B cell (primary cell): ENCODE measurements around the gene RAB30. TPM values are rescaled to one million over a fixed set of nuclear protein-coding genes. Genes with fewer than 3 reads are reported as not detected.
A peak's percentile ranks its signal among the peaks of the same experiment; 100 is the strongest.

Experiments
- ATAC-seq: fragments of 200-7000 bp; cut with Tn5 transposase; one replicate; pipeline ENCODE4 v1.10.0; 2021; ENCODE audit warnings: low read depth, mild to moderate bottlenecking, moderate number of reproducible peaks, moderate library complexity
- CTCF ChIA-PET: fragments of 350-600 bp; sonication (Branson Sonifier 250); formaldehyde crosslinking; loops from one replicate; lab custom pipeline; 2021; ENCODE audit warnings: antibody characterized with exemption, inconsistent platforms; lab: Charles Lee
- POLR2A ChIA-PET: fragments of 350-600 bp; sonication (Branson Sonifier 250); formaldehyde crosslinking; loops from one replicate; lab custom pipeline; 2021; ENCODE audit warnings: antibody characterized with exemption; lab: Charles Lee
- DNase-seq: peaks from one replicate; pipeline ENCODE4 v3.0.0; 2013
- H2AFZ ChIP-seq: 2 replicates; pipeline ENCODE4 v1.6.1; 2012; ENCODE audit warnings: mild to moderate bottlenecking, low read depth, low read length; ENCODE audit not compliant: insufficient read depth, poor library complexity, severe bottlenecking
- H3K27ac ChIP-seq, 2 donors: 1 replicate in 1 of 2; 2 replicates in 1 of 2; pipeline ENCODE4 v1.5.1; 2012 to 2013; ENCODE audit warnings: low read length in 2 of 2, mild to moderate bottlenecking in 2 of 2, moderate library complexity in 1 of 2
- H3K27me3 ChIP-seq, 4 experiments: fragments of 200-600 bp in 1 of 4; sonication (generic) in 1 of 4; replicated peaks in 1 of 4; 1 replicate in 2 of 4; 2 replicates in 2 of 4; pipeline versions ENCODE4 v1.6.1 to v1.7.0; 2013 to 2016; ENCODE audit warnings: low read length in 3 of 4, mild to moderate bottlenecking in 2 of 4, mixed read lengths in 1 of 4, moderate library complexity in 1 of 4; ENCODE audit not compliant: insufficient read depth in 4 of 4, control insufficient read depth in 3 of 4; ENCODE audit errors: control extremely low read depth in 1 of 4
- H3K36me3 ChIP-seq, 2 experiments: replicated peaks in 1 of 2; 1 replicate in 1 of 2; 2 replicates in 1 of 2; pipeline versions ENCODE4 v1.6.1 to v1.7.1; 2013; ENCODE audit warnings: low read length in 1 of 2; ENCODE audit not compliant: insufficient read depth in 2 of 2, control insufficient read depth in 1 of 2; ENCODE audit errors: control extremely low read depth in 1 of 2, extremely low read depth in 1 of 2
- H3K4me1 ChIP-seq, 2 donors: fragments of 200-600 bp in 1 of 2; sonication (generic) in 1 of 2; 1 replicate in 1 of 2; 2 replicates in 1 of 2; pipeline versions ENCODE4 v1.5.1 to v1.6.1; 2013 to 2017; ENCODE audit warnings: low read length in 2 of 2; ENCODE audit not compliant: control insufficient read depth in 2 of 2, insufficient read depth in 2 of 2
- H3K4me2 ChIP-seq: replicated peaks from 2 replicates; pipeline ENCODE3; 2012; ENCODE audit warnings: mild to moderate bottlenecking, low read depth, low read length; ENCODE audit not compliant: poor library complexity, severe bottlenecking
- H3K4me3 ChIP-seq, 5 experiments: fragments of 200-600 bp in 1 of 5; sonication (generic) in 1 of 5; 1 replicate in 3 of 5; 2 replicates in 2 of 5; pipeline versions ENCODE4 v1.5.1 to v1.7.0; 2011 to 2016; ENCODE audit warnings: low read length in 4 of 5, mild to moderate bottlenecking in 4 of 5, low read depth in 2 of 5, control low read depth in 1 of 5, moderate library complexity in 1 of 5; ENCODE audit not compliant: insufficient read depth in 1 of 5; ENCODE audit errors: control extremely low read depth in 1 of 5, extremely low read depth in 1 of 5
- H3K79me2 ChIP-seq: fragments of 200-600 bp; sonication (generic); one replicate; pipeline ENCODE4 v1.6.0; 2016; ENCODE audit warnings: low read length; ENCODE audit not compliant: control insufficient read depth, insufficient read depth
- H3K9ac ChIP-seq: fragments of 200-600 bp; sonication (generic); 2 replicates; pipeline ENCODE4 v1.6.1; 2017; ENCODE audit warnings: mild to moderate bottlenecking, low read length, moderate library complexity
- H3K9me3 ChIP-seq, 3 donors: one replicate each; pipeline versions ENCODE4 v1.6.1 to v1.7.1; 2013; ENCODE audit warnings: low read length in 2 of 3; ENCODE audit not compliant: control insufficient read depth in 2 of 3, insufficient read depth in 1 of 3; ENCODE audit errors: control extremely low read depth in 1 of 3
- H4K20me1 ChIP-seq: 2 replicates; pipeline ENCODE4 v1.6.0; 2012; ENCODE audit warnings: mild to moderate bottlenecking, low read length; ENCODE audit not compliant: insufficient read depth, control insufficient read depth, poor library complexity, severe bottlenecking
- H3K27ac Mint-ChIP-seq: one replicate; pipeline ENCODE4 v1.8.0; 2021; ENCODE audit warnings: mixed read lengths
- H3K27me3 Mint-ChIP-seq: one replicate; pipeline ENCODE4 v1.8.0; 2021; ENCODE audit warnings: mixed read lengths
- H3K4me1 Mint-ChIP-seq: one replicate; pipeline ENCODE4 v1.8.0; 2021; ENCODE audit warnings: mixed read lengths
- H3K4me3 Mint-ChIP-seq: one replicate; pipeline ENCODE4 v1.8.0; 2021; ENCODE audit warnings: mixed read lengths
- H3K9me3 Mint-ChIP-seq: one replicate; pipeline ENCODE4 v1.8.0; 2022; ENCODE audit warnings: mixed read lengths; ENCODE audit not compliant: insufficient read depth
- CTCF ChIP-seq: fragments of 200-600 bp; IDR thresholded peaks from one replicate; pipeline ENCODE4 v1.8.0; 2022; ENCODE audit warnings: antibody characterized with exemption, mild to moderate bottlenecking
- EZH2 ChIP-seq: IDR thresholded peaks from 2 replicates; pipeline ENCODE4 v1.6.1; 2012; ENCODE audit warnings: borderline replicate concordance, low read depth, mild to moderate bottlenecking, moderate library complexity, low read length; ENCODE audit not compliant: insufficient read depth, poor library complexity, severe bottlenecking
- WGBS: methylation state at CpG from one replicate; pipeline ENCODE4 v1.1.5; 2013; ENCODE audit warnings: missing lambda C conversion rate; ENCODE audit not compliant: insufficient coverage; 5-methylcytosine and 5-hydroxymethylcytosine counted together
- intact Hi-C: fragments of 100-400 bp; cut with micrococcal nuclease; formaldehyde crosslinking; loops from one replicate; pipeline ENCODE4 v1.10.0; 2022
- polyA plus RNA-seq: library from polyadenylated mRNA; depleted of rRNA; stranded (reverse); fragments of >200 nt; gene quantifications from 2 replicates; pipeline ENCODE4 v1.2.3, GENCODE V29; 2012
- total RNA-seq, 2 donors: library from RNA; stranded (reverse); fragments of 120-200 nt in 1 of 2; gene quantifications; 1 replicate in 1 of 2; 2 replicates in 1 of 2; pipeline versions ENCODE4 v1.2.3 to v1.2.4, GENCODE V29; 2013 to 2022

RAB30 gene
- total and polyA plus RNA-seq, 2 donors (not counting 1 experiment from before 2014, with no cell fraction given): 26.6 to 214 TPM

GRCh38 chr11:83012168-83013067 is 59.3 kb downstream of the RAB30 start:
- Histone ChIP-seq H3K79me2 (peaks cover 96% of the 10 kb centered on the region), H3K9me3 (no peaks in the 10 kb centered on the region), H3K27me3 (no peaks in the 10 kb centered on the region), H3K36me3 (peaks cover 2 to 7% of the 10 kb centered on the region in 2 experiments), H3K4me2 (no peak overlapping the region), H3K4me3 (no peak overlapping the region), H2AFZ (no peak overlapping the region), H3K4me1 (peaks cover 46 to 51% of the 10 kb centered on the region in 2 donors), H3K27ac (peak overlapping the region in 1 of 2 donors; percentile 27), H3K9ac (no peak overlapping the region), H4K20me1 (peaks cover 75% of the 10 kb centered on the region)
- no peak for ATAC-seq
- TF ChIP-seq EZH2 (no peak), CTCF (no peak)
- no peak overlapping the region for H3K4me3 Mint-ChIP-seq
- H3K27me3 Mint-ChIP-seq: no peaks in the 10 kb centered on the region
- intact Hi-C loops: no loop called here
- H3K4me1 Mint-ChIP-seq: peaks cover 84% of the 10 kb centered on the region
- H3K27ac Mint-ChIP-seq: no peak overlapping the region
- DNase-seq: no peak
- POLR2A ChIA-PET: no interaction called here
- H3K9me3 Mint-ChIP-seq: no peaks in the 10 kb centered on the region
- CTCF ChIA-PET: no interaction called here
- WGBS: 95% methylated on average over 5 of the region's 7 CpGs
